ENCODE measurements around the gene IDH3B.

Gene IDH3B

GRCh38 chr20:2633381-2633780, 30.6 kb downstream of the IDH3B start:
- H3K36me3 ChIP-seq (ENCODE audit: control insufficient read depth in 1 of 2, insufficient read depth in 2 of 2, low read depth in 1 of 2, low read length in 2 of 2) = no peaks in the 10 kb centered on the region
- no peak overlapping the region for H2BK12ac ChIP-seq (ENCODE audit: low read length in 2 of 2)
- H2BK120ac ChIP-seq (ENCODE audit: low read depth, low read length) = no peak overlapping the region
- no peak overlapping the region for H4K8ac ChIP-seq (ENCODE audit: low read length)
- H2AK5ac ChIP-seq (ENCODE audit: low read length, severe bottlenecking) = no peak overlapping the region
- H3K9ac ChIP-seq (ENCODE audit: low read length) = no peak overlapping the region
- H2AFZ ChIP-seq (ENCODE audit: low read depth, low read length) = no peak overlapping the region
- no peaks in the 10 kb centered on the region for H3K4me1 ChIP-seq (ENCODE audit: control insufficient read depth, insufficient read depth, low read depth, low read length)
- no peak overlapping the region for H3K4me3 ChIP-seq (ENCODE audit: insufficient read depth in 1 of 2, low read depth in 1 of 2, low read length in 2 of 2)
- H3K18ac ChIP-seq (ENCODE audit: low read depth in 1 of 2, low read length in 2 of 2) = no peak overlapping the region
- peaks cover 14 to 36% of the 10 kb centered on the region in 2 experiments for H3K27me3 ChIP-seq (ENCODE audit: control insufficient read depth in 1 of 2, insufficient read depth in 1 of 2, low read length in 2 of 2)
- H3K9me3 ChIP-seq (ENCODE audit: control insufficient read depth, low read length) = no peaks in the 10 kb centered on the region
- H3K4ac ChIP-seq (ENCODE audit: low read depth in 1 of 2, low read length in 2 of 2) = no peak overlapping the region
- no peak overlapping the region for H2BK15ac ChIP-seq (ENCODE audit: low read depth, poor library complexity, severe bottlenecking)
- WGBS = 33% methylated on average over 1 of the region's 1 CpG
- H3K14ac ChIP-seq (ENCODE audit: low read length in 2 of 2) = no peak overlapping the region
- no peak overlapping the region for H4K91ac ChIP-seq (ENCODE audit: low read length)
- no peak overlapping the region for H3K4me2 ChIP-seq (ENCODE audit: low read length, poor library complexity, severe bottlenecking)
- no peak overlapping the region for H3K27ac ChIP-seq (ENCODE audit: low read length, poor library complexity, severe bottlenecking)
- H2BK5ac ChIP-seq (ENCODE audit: low read depth, low read length, poor library complexity, severe bottlenecking) = no peak overlapping the region
- DNase-seq = no peak
- H3K23ac ChIP-seq (ENCODE audit: low read length in 2 of 2) = no peak overlapping the region
- H3K79me1 ChIP-seq (replicated peaks; ENCODE audit: low read length, poor library complexity, severe bottlenecking) = no peaks in the 10 kb centered on the region

- no peaks in the 10 kb centered on the region for H3K36me3 ChIP-seq (ENCODE audit: control insufficient read depth in 1 of 2, insufficient read depth in 2 of 2, low read depth in 1 of 2, low read length in 2 of 2)
- no peaks in the 10 kb centered on the region for H3K4me1 ChIP-seq (ENCODE audit: control insufficient read depth, insufficient read depth, low read depth, low read length)
- no peak overlapping the region for H3K23ac ChIP-seq (ENCODE audit: low read length in 2 of 2)
- H3K9ac ChIP-seq (ENCODE audit: low read length) = no peak overlapping the region
- WGBS = no CpG with 5 or more reads among the region's 1 CpG
- no peaks in the 10 kb centered on the region for H3K79me1 ChIP-seq (replicated peaks; ENCODE audit: low read length, poor library complexity, severe bottlenecking)
- no peak overlapping the region for H2AK5ac ChIP-seq (ENCODE audit: low read length, severe bottlenecking)
- H3K14ac ChIP-seq (ENCODE audit: low read length in 2 of 2) = no peak overlapping the region
- no peak overlapping the region for H2BK5ac ChIP-seq (ENCODE audit: low read depth, low read length, poor library complexity, severe bottlenecking)
- no peak overlapping the region for H3K18ac ChIP-seq (ENCODE audit: low read depth in 1 of 2, low read length in 2 of 2)
- H3K4me3 ChIP-seq (ENCODE audit: insufficient read depth in 1 of 2, low read depth in 1 of 2, low read length in 2 of 2) = no peak overlapping the region
- no peak overlapping the region for H2BK120ac ChIP-seq (ENCODE audit: low read depth, low read length)
- no peak overlapping the region for H4K91ac ChIP-seq (ENCODE audit: low read length)
- no peak overlapping the region for H4K8ac ChIP-seq (ENCODE audit: low read length)
- H3K27me3 ChIP-seq (ENCODE audit: control insufficient read depth in 1 of 2, insufficient read depth in 1 of 2, low read length in 2 of 2) = peaks cover 14 to 31% of the 10 kb centered on the region in 2 experiments
- H3K4me2 ChIP-seq (ENCODE audit: low read length, poor library complexity, severe bottlenecking) = no peak overlapping the region
- H2BK15ac ChIP-seq (ENCODE audit: low read depth, poor library complexity, severe bottlenecking) = no peak overlapping the region
- no peak overlapping the region for H3K4ac ChIP-seq (ENCODE audit: low read depth in 1 of 2, low read length in 2 of 2)
- DNase-seq = no peak
- no peak overlapping the region for H2BK12ac ChIP-seq (ENCODE audit: low read length in 2 of 2)
- no peak overlapping the region for H3K27ac ChIP-seq (ENCODE audit: low read length, poor library complexity, severe bottlenecking)
- H2AFZ ChIP-seq (ENCODE audit: low read depth, low read length) = no peak overlapping the region
- H3K9me3 ChIP-seq (ENCODE audit: control insufficient read depth, low read length) = peaks cover 13% of the 10 kb centered on the region
Measured at GRCh38 chr20:2631228-2631627, 32.8 kb downstream of the IDH3B start.

GRCh38 chr20:2626853-2627541, 37.0 kb downstream of the IDH3B start:
- no peak overlapping the region for H2BK15ac ChIP-seq (ENCODE audit: low read depth, poor library complexity, severe bottlenecking)
- peak; percentile 63 for DNase-seq
- WGBS = 59% methylated on average over 9 of the region's 9 CpGs

GRCh38 chr20:2625062-2625461, 39.0 kb downstream of the IDH3B start:
- no peak overlapping the region for H3K23ac ChIP-seq (ENCODE audit: low read length in 2 of 2)
- H3K4ac ChIP-seq (ENCODE audit: low read depth in 1 of 2, low read length in 2 of 2) = no peak overlapping the region
- H3K4me3 ChIP-seq (ENCODE audit: insufficient read depth in 1 of 2, low read depth in 1 of 2, low read length in 2 of 2) = no peak overlapping the region
- H2AK5ac ChIP-seq (ENCODE audit: low read length, severe bottlenecking) = no peak overlapping the region
- no peaks in the 10 kb centered on the region for H3K4me1 ChIP-seq (ENCODE audit: control insufficient read depth, insufficient read depth, low read depth, low read length)
- no peaks in the 10 kb centered on the region for H3K36me3 ChIP-seq (ENCODE audit: control insufficient read depth in 1 of 2, insufficient read depth in 2 of 2, low read depth in 1 of 2, low read length in 2 of 2)
- H3K14ac ChIP-seq (ENCODE audit: low read length in 2 of 2) = no peak overlapping the region
- no peak overlapping the region for H2BK120ac ChIP-seq (ENCODE audit: low read depth, low read length)
- H2BK5ac ChIP-seq (ENCODE audit: low read depth, low read length, poor library complexity, severe bottlenecking) = no peak overlapping the region
- H3K9me3 ChIP-seq (ENCODE audit: control insufficient read depth, low read length) = peaks cover 21% of the 10 kb centered on the region
- no peak overlapping the region for H3K4me2 ChIP-seq (ENCODE audit: low read length, poor library complexity, severe bottlenecking)
- H2BK15ac ChIP-seq (ENCODE audit: low read depth, poor library complexity, severe bottlenecking) = no peak overlapping the region
- no peak overlapping the region for H2BK12ac ChIP-seq (ENCODE audit: low read length in 2 of 2)
- no peaks in the 10 kb centered on the region for H3K79me1 ChIP-seq (replicated peaks; ENCODE audit: low read length, poor library complexity, severe bottlenecking)
- H2AFZ ChIP-seq (ENCODE audit: low read depth, low read length) = no peak overlapping the region
- WGBS = 81% methylated on average over 2 of the region's 2 CpGs
- H4K91ac ChIP-seq (ENCODE audit: low read length) = no peak overlapping the region
- H3K27me3 ChIP-seq (ENCODE audit: control insufficient read depth in 1 of 2, insufficient read depth in 1 of 2, low read length in 2 of 2) = peaks cover 0 to 4% of the 10 kb centered on the region in 2 experiments
- no peak overlapping the region for H4K8ac ChIP-seq (ENCODE audit: low read length)
- H3K27ac ChIP-seq (ENCODE audit: low read length, poor library complexity, severe bottlenecking) = no peak overlapping the region
- H3K9ac ChIP-seq (ENCODE audit: low read length) = no peak overlapping the region
- no peak for DNase-seq
- no peak overlapping the region for H3K18ac ChIP-seq (ENCODE audit: low read depth in 1 of 2, low read length in 2 of 2)

More at GRCh38 chr20:2626853-2627541, 37.0 kb downstream of the IDH3B start:
- Histone ChIP-seq H3K27me3 (ENCODE audit: control insufficient read depth in 1 of 2, insufficient read depth in 1 of 2, low read length in 2 of 2) (peaks cover 0 to 4% of the 10 kb centered on the region in 2 experiments), H3K9me3 (ENCODE audit: control insufficient read depth, low read length) (peaks cover 21% of the 10 kb centered on the region), H3K9ac (ENCODE audit: low read length) (no peak overlapping the region), H3K79me1 (replicated peaks; ENCODE audit: low read length, poor library complexity, severe bottlenecking) (no peaks in the 10 kb centered on the region), H3K27ac (ENCODE audit: low read length, poor library complexity, severe bottlenecking) (no peak overlapping the region), H4K8ac (ENCODE audit: low read length) (no peak overlapping the region), H2AFZ (ENCODE audit: low read depth, low read length) (no peak overlapping the region), H3K4me1 (ENCODE audit: control insufficient read depth, insufficient read depth, low read depth, low read length) (no peaks in the 10 kb centered on the region), H3K23ac (ENCODE audit: low read length in 2 of 2) (no peak overlapping the region), H3K36me3 (ENCODE audit: control insufficient read depth in 1 of 2, insufficient read depth in 2 of 2, low read depth in 1 of 2, low read length in 2 of 2) (no peaks in the 10 kb centered on the region), H2BK5ac (ENCODE audit: low read depth, low read length, poor library complexity, severe bottlenecking) (no peak overlapping the region), H3K14ac (ENCODE audit: low read length in 2 of 2) (no peak overlapping the region), H3K4ac (ENCODE audit: low read depth in 1 of 2, low read length in 2 of 2) (no peak overlapping the region), H2BK12ac (ENCODE audit: low read length in 2 of 2) (no peak overlapping the region), H2AK5ac (ENCODE audit: low read length, severe bottlenecking) (no peak overlapping the region), H3K18ac (ENCODE audit: low read depth in 1 of 2, low read length in 2 of 2) (no peak overlapping the region), H4K91ac (ENCODE audit: low read length) (no peak overlapping the region), H2BK120ac (ENCODE audit: low read depth, low read length) (no peak overlapping the region), H3K4me3 (ENCODE audit: insufficient read depth in 1 of 2, low read depth in 1 of 2, low read length in 2 of 2) (no peak overlapping the region), H3K4me2 (ENCODE audit: low read length, poor library complexity, severe bottlenecking) (no peak overlapping the region)

Data from mesenchymal stem cell (in vitro differentiated cells and primary cell).